ENCODE results near the gene AADACL3.

The AADACL3 gene

DNA sequence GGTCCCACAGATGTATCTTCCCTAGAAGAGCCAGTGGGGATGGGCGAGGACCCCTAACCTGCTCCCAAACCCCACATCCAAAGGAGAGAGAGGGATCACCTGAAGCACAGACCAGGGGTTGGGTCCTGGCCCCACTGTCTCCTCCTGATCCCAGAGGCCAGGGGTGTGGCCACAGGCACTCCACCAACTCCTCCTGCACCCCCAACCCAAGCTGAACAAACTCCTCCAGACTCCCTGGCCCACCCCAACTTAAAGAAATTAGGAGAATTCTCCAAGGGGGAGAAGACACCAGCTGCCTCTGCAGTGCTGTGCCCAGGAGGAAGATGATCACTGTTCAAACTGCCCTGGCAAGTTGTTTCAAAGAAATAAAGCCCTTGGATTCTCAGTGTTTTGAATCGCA lies 53.1 kb downstream of the AADACL3 start:
- DNase-seq (ENCODE audit: low read depth in 2 of 2): no peak

DNA sequence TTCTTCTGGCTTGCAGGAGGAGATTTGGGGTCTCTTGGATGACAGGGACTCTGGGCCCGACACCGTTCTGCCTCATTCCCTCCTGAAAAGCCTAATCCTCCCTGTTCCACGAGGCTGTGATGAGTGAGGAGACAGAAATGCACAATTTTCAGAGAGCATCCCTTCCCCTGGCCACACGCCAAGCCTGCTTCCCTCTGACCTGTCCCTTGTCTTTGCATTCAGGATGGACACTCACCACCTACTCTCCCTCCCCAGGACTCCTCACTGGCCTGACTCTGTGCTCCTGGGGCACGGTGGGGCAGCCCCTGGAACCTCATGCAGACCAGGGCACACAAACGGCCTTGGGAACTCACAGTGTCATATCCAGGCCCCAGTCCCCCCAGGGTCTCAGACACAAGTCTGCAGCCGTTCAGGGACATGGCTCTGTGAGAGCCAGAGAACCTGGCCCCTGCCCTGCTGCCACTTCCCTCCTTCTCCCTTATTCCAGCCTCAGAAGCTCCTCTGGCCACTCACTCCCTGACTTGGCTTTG lies 54.1 kb downstream of the AADACL3 start:
- no peak for DNase-seq (ENCODE audit: low read depth in 2 of 2)

DNA sequence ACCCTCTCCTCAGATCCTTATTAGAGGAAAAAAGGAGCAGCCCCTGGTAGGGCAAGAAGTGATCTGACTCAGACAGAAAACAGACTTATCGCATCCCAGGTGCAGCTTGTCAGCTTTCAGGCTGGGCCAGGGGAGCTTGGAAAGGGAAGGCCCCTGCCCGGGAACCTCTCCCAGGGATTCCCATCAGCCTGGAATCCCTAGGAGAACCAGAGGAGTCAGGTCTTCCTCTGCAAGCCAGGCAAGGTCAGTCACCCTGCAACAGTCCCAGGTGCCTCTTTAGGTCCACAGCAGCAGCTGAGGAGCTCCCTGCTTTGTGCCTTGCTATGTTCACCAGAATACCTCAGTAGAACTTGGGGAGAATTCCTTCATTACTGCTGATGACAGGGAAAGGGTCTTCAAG lies 54.7 kb downstream of the AADACL3 start:
- DNase-seq (ENCODE audit: low read depth in 2 of 2): no peak

DNA sequence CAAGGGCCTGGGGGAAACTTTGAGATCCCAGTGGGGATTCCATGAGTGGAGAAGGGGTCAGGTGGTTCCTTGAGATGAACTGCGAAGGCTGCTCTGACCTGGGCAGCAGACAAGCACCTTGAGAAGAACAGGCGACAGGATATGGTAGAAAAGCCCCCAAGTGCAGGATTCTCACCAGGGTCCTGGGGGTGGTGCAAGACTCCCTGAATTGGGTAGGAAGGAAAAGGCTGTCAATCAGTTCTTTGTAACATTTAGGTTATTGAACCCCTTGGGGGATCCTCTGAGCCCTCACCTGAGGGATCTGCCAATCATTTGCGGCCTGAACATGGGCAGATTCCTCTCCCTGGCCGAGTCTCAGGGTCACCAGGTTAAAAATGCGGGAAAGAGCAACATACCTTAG lies 55.3 kb downstream of the AADACL3 start:
- DNase-seq (ENCODE audit: low read depth in 2 of 2): no peak

DNA sequence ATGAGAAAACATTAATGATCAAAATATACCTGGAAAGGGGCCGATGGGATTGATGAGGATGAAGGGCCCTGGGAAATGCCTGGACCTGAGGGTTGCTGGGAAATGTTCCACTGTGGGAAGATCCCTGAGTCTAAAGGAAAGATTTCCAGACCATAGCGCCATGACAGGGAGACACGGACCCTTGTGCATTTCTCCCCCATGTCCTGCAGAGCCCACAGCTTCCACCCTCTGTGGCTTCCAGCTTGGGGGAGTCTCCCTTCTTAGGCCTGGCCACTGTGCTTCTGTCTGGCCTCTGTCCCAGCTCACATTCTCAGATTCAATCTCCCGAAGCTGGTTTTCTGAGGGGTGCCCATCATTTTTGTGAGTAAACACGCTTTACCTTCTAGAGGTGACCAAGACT lies 56.6 kb downstream of the AADACL3 start:
- DNase-seq (ENCODE audit: low read depth in 2 of 2): no peak

DNA sequence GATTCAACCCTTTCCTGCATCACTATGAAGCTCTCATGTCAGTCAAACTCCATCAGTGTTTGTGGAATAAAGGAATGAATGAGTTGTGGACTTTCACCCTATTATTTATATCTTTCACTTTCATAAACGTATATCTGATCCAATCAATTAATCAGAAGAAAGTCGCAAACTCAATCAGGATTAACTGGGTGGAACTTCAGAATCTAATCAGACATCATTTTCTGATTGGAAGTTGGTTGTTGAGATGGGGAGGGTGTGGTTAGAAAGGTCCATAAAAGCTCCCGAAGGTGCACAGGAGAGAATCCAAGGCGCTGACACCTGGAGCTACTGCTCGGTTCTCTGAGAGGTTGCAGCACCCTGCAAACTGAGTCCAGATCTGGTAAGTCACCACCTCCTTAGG lies 57.5 kb downstream of the AADACL3 start, which contains the start of gene PRAMEF12:
PRAMEF12 (plus strand) TSS at position 301 of the 400 bp plus-strand sequence. CDS start 1,130 bp downstream, outside the sequence.
- no peak for DNase-seq (ENCODE audit: low read depth in 2 of 2)

DNA sequence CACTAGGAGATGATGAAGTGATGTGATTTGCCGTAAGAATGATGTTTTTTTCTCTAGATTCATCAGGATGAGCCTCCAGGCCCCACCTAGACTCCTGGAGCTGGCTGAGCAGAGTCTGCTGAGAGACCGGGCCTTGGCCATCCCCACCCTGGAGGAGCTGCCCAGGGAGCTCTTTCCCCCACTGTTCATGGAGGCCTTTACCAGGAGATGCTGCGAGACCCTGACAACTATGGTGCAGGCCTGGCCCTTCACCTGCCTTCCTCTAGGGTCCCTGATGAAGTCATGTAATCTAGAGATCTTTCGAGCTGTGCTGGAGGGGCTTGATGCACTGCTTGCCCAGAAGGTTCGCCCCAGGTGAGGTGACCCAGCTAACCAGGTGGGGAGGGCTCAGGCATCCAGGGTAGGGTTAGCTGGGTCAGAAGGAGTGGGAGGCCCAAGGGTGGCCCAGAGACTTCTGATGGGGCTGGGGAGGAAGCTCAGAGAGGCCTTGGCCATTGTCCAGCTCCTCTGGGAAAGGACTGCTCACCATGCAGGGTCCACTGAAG lies 59.0 kb downstream of the AADACL3 start:
- no peak for DNase-seq (ENCODE audit: low read depth in 2 of 2)

DNA sequence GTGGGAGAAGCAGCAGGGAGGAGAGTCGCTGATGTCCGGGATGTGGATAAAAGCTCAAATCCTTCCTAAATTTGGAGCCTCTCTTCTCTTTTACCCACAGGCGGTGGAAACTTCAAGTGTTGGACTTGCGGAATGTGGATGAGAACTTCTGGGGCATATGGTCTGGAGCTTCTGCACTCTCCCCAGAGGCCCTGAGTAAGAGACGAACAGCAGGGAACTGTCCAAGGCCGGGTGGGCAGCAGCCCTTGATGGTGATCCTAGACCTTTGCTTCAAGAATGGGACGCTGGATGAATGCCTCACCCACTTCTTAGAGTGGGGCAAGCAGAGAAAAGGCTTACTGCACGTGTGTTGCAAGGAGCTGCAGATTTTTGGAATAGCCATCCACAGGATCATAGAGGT lies 59.5 kb downstream of the AADACL3 start:
- DNase-seq (ENCODE audit: low read depth in 2 of 2): no peak

DNA sequence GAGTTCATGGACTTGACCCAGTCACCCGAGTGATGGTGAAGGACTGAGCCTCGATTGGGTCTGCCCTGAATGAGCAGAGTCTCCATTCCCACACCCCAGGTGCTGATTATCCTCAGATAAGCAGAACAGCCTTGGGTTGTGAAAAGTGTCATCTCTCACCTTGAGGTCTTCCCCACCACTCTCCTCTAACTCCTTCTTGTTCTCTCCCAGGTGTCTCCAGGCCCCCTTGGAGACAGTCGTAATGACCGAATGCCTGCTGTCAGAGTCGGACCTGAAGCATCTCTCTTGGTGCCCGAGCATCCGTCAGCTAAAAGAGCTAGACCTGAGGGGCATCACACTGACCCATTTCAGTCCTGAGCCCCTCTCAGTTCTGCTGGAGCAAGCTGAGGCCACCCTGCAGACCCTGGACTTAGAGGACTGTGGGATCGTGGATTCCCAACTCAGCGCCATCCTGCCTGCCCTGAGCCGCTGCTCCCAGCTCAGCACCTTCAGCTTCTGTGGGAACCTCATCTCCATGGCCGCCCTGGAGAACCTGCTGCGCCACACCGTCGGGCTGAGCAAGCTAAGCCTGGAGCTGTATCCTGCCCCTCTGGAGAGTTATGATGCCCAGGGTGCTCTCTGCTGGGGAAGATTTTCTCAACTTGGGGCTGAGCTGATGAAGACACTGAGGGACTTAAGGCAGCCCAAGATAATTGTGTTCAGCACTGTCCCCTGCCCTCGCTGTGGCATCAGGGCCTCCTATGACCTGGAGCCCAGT lies 61.1 kb downstream of the AADACL3 start:
- no peak for DNase-seq (ENCODE audit: low read depth in 2 of 2)
